ENCODE data around the gene CFAP43. TPM values are rescaled to one million over a fixed set of nuclear protein-coding genes. Genes with fewer than 3 reads are reported as not detected.

Gene CFAP43
- total RNA-seq, 2 experiments from 2014 or later = not detected

DNA sequence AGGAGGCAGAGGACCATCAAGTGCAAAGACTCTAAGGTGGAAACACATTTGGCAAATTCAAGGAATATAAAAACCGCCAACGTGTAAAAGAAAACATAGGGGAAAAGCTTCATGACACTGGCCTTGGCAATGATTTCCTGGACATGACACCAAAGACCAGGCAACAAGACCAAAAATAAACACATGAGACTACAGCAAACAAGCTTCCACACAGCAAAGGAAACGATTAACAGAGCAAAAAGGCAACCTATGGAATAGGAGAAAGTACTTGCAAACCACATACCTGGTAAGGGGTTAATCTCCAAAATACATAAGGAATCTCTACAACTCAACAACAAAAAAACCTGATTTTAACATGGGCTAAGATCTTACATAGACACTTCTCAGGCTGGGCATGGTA lies 26.0 kb upstream of the CFAP43 start:
- Histone ChIP-seq H4K20me1 (ENCODE audit: insufficient read depth, low read length) (peaks cover 5% of the 10 kb centered on the region; the same call in 1 of the 2 replicates), H2AFZ (ENCODE audit: low read length) (no peak overlapping the region), H3K27ac (ENCODE audit: low read depth, low read length, poor library complexity, severe bottlenecking) (no peak overlapping the region), H3K4me2 (ENCODE audit: low read length) (no peak overlapping the region), H3K4me3 (ENCODE audit: low read depth, low read length, poor library complexity, severe bottlenecking) (no peak overlapping the region), H3K36me3 (ENCODE audit: insufficient read depth, low read length) (peaks cover 35% of the 10 kb centered on the region), H3K9me2 (ENCODE audit: insufficient read depth, low read length) (no peaks in the 10 kb centered on the region), H3K9me3 (ENCODE audit: low read length) (no peaks in the 10 kb centered on the region), H3K79me2 (ENCODE audit: insufficient read depth, low read depth, low read length) (peaks cover 27% of the 10 kb centered on the region; the same call in 1 of the 2 replicates), H3K4me1 (ENCODE audit: insufficient read depth, low read length, poor library complexity, severe bottlenecking) (peaks cover 14% of the 10 kb centered on the region)
- TF ChIP-seq, protein P1, sequence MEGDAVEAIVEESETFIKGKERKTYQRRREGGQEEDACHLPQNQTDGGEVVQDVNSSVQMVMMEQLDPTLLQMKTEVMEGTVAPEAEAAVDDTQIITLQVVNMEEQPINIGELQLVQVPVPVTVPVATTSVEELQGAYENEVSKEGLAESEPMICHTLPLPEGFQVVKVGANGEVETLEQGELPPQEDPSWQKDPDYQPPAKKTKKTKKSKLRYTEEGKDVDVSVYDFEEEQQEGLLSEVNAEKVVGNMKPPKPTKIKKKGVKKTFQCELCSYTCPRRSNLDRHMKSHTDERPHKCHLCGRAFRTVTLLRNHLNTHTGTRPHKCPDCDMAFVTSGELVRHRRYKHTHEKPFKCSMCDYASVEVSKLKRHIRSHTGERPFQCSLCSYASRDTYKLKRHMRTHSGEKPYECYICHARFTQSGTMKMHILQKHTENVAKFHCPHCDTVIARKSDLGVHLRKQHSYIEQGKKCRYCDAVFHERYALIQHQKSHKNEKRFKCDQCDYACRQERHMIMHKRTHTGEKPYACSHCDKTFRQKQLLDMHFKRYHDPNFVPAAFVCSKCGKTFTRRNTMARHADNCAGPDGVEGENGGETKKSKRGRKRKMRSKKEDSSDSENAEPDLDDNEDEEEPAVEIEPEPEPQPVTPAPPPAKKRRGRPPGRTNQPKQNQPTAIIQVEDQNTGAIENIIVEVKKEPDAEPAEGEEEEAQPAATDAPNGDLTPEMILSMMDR (conservative IDR thresholded peaks at IDR 0.05; ENCODE audit: low read length) = no peak
- no peak for TF ChIP-seq EZH2phosphoT487 (IDR thresholded peaks at IDR 0.05; ENCODE audit: borderline replicate concordance, low read depth, low read length)
- no peak for DNase-seq (ENCODE audit: low spot score)
- ChIA-PET CTCF (ENCODE audit: unreplicated experiment) (no interaction called here), POLR2A (interaction anchor here (2.4 kb wide), 1 partner anchor 9 kb away, joined by 8 read pairs; no protein-coding TSS in a partner anchor)
- BruUV-seq (replicated peaks) = no TSS peak
- intact Hi-C loops (cut with micrococcal nuclease; ENCODE audit: unreplicated experiment) = loop anchor here (1.0 kb wide), 1 partner anchor 31 kb away; no protein-coding TSS in a partner anchor

DNA sequence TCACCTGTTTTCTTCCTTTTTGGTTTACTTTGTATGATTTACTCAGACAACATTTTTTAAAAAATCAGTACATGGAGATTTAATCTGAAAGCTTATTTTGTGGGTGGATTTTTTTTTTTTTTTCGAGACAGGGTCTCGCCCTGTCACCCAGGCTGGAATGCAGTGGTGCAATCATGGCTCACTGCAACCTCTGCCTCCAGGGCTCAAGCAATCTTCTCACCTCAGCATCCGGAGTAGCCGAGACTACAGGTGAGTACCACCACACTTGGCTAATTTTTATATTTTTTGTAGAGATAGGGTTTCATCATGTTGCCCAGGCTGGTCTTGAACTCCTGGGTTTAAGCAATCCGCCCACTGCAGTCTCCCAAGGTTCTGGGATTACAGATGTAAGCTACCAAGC lies 25.1 kb upstream of the CFAP43 start:
- Histone ChIP-seq H3K4me2 (ENCODE audit: low read length) (peak overlapping the region; percentile 75; the same call in 1 of the 2 replicates), H3K4me3 (ENCODE audit: low read depth, low read length, poor library complexity, severe bottlenecking) (no peak overlapping the region), H3K9me3 (ENCODE audit: low read length) (no peaks in the 10 kb centered on the region), H3K79me2 (ENCODE audit: insufficient read depth, low read depth, low read length) (peaks cover 23% of the 10 kb centered on the region; the same call in 1 of the 2 replicates), H3K36me3 (ENCODE audit: insufficient read depth, low read length) (peaks cover 35% of the 10 kb centered on the region), H3K27ac (ENCODE audit: low read depth, low read length, poor library complexity, severe bottlenecking) (no peak overlapping the region), H4K20me1 (ENCODE audit: insufficient read depth, low read length) (no peaks in the 10 kb centered on the region; the same call in 1 of the 2 replicates), H3K9me2 (ENCODE audit: insufficient read depth, low read length) (no peaks in the 10 kb centered on the region), H3K4me1 (ENCODE audit: insufficient read depth, low read length, poor library complexity, severe bottlenecking) (peaks cover 14% of the 10 kb centered on the region), H2AFZ (ENCODE audit: low read length) (no peak overlapping the region)
- intact Hi-C loops (cut with micrococcal nuclease; ENCODE audit: unreplicated experiment) = no loop called here
- no peak for DNase-seq (ENCODE audit: low spot score)
- CTCF ChIA-PET (ENCODE audit: unreplicated experiment) = no interaction called here
- TF ChIP-seq, protein P1 (conservative IDR thresholded peaks at IDR 0.05; ENCODE audit: low read length) = no peak
- TF ChIP-seq EZH2phosphoT487 (IDR thresholded peaks at IDR 0.05; ENCODE audit: borderline replicate concordance, low read depth, low read length) = no peak
- no TSS peak for BruUV-seq (replicated peaks)
- POLR2A ChIA-PET = interaction anchor here (0.7 to 2.4 kb wide), 4 partner anchors 9 to 484 kb away, joined by 3 to 8 read pairs (median 6); no protein-coding TSS in a partner anchor

DNA sequence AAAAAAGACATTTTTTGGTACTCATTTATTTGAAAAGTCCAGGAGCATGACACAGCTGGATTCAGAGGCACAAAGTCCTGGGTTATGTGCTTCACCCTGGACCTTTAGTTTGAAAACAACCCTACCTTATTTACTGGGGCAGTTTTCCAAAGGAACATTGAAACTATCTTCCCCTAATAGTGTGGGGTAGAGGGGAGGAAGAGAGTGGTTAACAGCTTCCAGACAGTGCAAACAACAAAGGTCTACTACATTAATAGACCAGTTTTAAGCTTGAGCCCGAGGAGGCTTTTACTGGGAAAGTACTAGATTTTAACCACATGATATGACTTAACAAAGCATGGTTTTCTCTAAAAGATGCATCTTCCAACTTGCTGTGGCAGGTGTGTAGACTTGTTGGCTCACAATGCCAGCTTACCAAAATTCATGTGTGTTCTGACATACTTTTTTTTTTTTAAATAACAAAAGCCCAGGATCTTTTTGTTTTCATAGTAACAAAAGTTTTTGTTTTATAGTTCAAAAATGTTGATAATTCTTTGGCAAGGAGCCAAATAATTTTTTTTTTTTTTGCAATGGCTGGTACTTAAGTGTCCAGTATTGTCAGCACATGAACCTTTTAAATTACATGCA lies 24.3 kb upstream of the CFAP43 start:
- peaks cover 23% of the 10 kb centered on the region; the same call in 1 of the 2 replicates for H3K79me2 ChIP-seq (ENCODE audit: insufficient read depth, low read depth, low read length)
- H3K36me3 ChIP-seq (ENCODE audit: insufficient read depth, low read length) = peaks cover 32% of the 10 kb centered on the region
- intact Hi-C loops (cut with micrococcal nuclease; ENCODE audit: unreplicated experiment) = no loop called here
- no peak overlapping the region for H3K27ac ChIP-seq (ENCODE audit: low read depth, low read length, poor library complexity, severe bottlenecking)
- no peak overlapping the region for H2AFZ ChIP-seq (ENCODE audit: low read length)
- POLR2A ChIA-PET = interaction anchor here (0.7 to 2.4 kb wide), 4 partner anchors 8 to 483 kb away, joined by 3 to 8 read pairs (median 6); no protein-coding TSS in a partner anchor
- H3K4me1 ChIP-seq (ENCODE audit: insufficient read depth, low read length, poor library complexity, severe bottlenecking) = peaks cover 14% of the 10 kb centered on the region
- peak overlapping the region; percentile 76 for H3K4me3 ChIP-seq (ENCODE audit: low read depth, low read length, poor library complexity, severe bottlenecking)
- CTCF ChIA-PET (ENCODE audit: unreplicated experiment) = no interaction called here
- DNase-seq (ENCODE audit: low spot score) = no peak
- no peak for TF ChIP-seq EZH2phosphoT487 (IDR thresholded peaks at IDR 0.05; ENCODE audit: borderline replicate concordance, low read depth, low read length)
- TF ChIP-seq, protein P1 (conservative IDR thresholded peaks at IDR 0.05; ENCODE audit: low read length) = no peak
- H3K9me2 ChIP-seq (ENCODE audit: insufficient read depth, low read length) = no peaks in the 10 kb centered on the region
- no TSS peak for BruUV-seq (replicated peaks)
- H4K20me1 ChIP-seq (ENCODE audit: insufficient read depth, low read length) = no peaks in the 10 kb centered on the region; the same call in 1 of the 2 replicates
- peak overlapping the region; percentile 75 for H3K4me2 ChIP-seq (ENCODE audit: low read length)
- H3K9me3 ChIP-seq (ENCODE audit: low read length) = no peaks in the 10 kb centered on the region

Measured in OCI-LY7 (cell line).